H1 (cell line): Measurements from ENCODE around the gene BICRAL. TPM values are rescaled to one million over a fixed set of nuclear protein-coding genes. Genes with fewer than 3 reads are reported as not detected.

Source experiments
- CTCF ChIA-PET: fragments of 300-600 bp; sonication (Branson Sonifier 250); formaldehyde crosslinking; loops from one replicate; lab custom pipeline; 2021; ENCODE audit not compliant: partially characterized antibody; lab: Charles Lee
- POLR2A ChIA-PET: fragments of 300-600 bp; sonication (Branson Sonifier 250); formaldehyde crosslinking; loops from one replicate; lab custom pipeline; 2021; ENCODE audit warnings: inconsistent platforms; ENCODE audit not compliant: partially characterized antibody; lab: Charles Lee
- DNase-seq, 2 experiments: peaks; one replicate each; pipeline versions ENCODE4 v3.0.0 to v3.0.0-alpha.2; 2010 to 2022; ENCODE audit warnings: low spot score in 2 of 2, low read depth in 1 of 2, mixed read lengths in 1 of 2
- FAIRE-seq: peaks from 2 replicates; lab custom pipeline; 2011; peaks lifted over from hg19 to GRCh38; lab: Jason Lieb, UNC
- H2AFZ ChIP-seq: 2 replicates; pipeline ENCODE4 v1.8.1; 2012; ENCODE audit warnings: low read length, inconsistent platforms
- H2AK5ac ChIP-seq: 2 replicates; pipeline ENCODE4 v1.6.1; 2013; ENCODE audit warnings: low read depth, low read length
- H2BK120ac ChIP-seq: replicated peaks from 2 replicates; pipeline ENCODE3; 2013; ENCODE audit warnings: low read depth, low read length, inconsistent platforms
- H2BK12ac ChIP-seq: 2 replicates; pipeline ENCODE4 v1.6.1; 2013; ENCODE audit warnings: low read depth, low read length
- H2BK15ac ChIP-seq: 2 replicates; pipeline ENCODE4 v1.6.1; 2013; ENCODE audit warnings: low read length
- H2BK20ac ChIP-seq: 2 replicates; pipeline ENCODE4 v1.6.1; 2013; ENCODE audit warnings: low read length
- H2BK5ac ChIP-seq: 2 replicates; pipeline ENCODE4 v1.6.1; 2013; ENCODE audit warnings: low read depth, low read length
- H3K14ac ChIP-seq: 2 replicates; pipeline ENCODE4 v1.6.1; 2013; ENCODE audit warnings: inconsistent platforms; ENCODE audit not compliant: insufficient read length
- H3K18ac ChIP-seq: 2 replicates; pipeline ENCODE4 v1.6.1; 2013; ENCODE audit warnings: low read length; ENCODE audit errors: extremely low read depth
- H3K23ac ChIP-seq: 2 replicates; pipeline ENCODE4 v1.6.1; 2013; ENCODE audit warnings: inconsistent platforms; ENCODE audit not compliant: insufficient read length
- H3K23me2 ChIP-seq: 2 replicates; pipeline ENCODE4 v1.6.1; 2013; ENCODE audit warnings: low read depth, low read length
- H3K27ac ChIP-seq: 2 replicates; pipeline ENCODE4 v1.6.1; 2011; ENCODE audit warnings: low read depth, low read length, inconsistent platforms
- H3K27me3 ChIP-seq, 4 experiments: replicated peaks in 1 of 4; 1 replicate in 1 of 4; 2 replicates in 3 of 4; pipeline versions ENCODE4 v1.6.1 to v1.8.1; 2011 to 2013; ENCODE audit warnings: low read length in 3 of 4, mild to moderate bottlenecking in 3 of 4, inconsistent platforms in 2 of 4, mixed read lengths in 2 of 4, moderate library complexity in 1 of 4; ENCODE audit not compliant: control insufficient read depth in 3 of 4, insufficient read depth in 3 of 4; ENCODE audit errors: extremely low read depth in 1 of 4
- H3K36me3 ChIP-seq, 4 experiments: 2 replicates each; pipeline versions ENCODE4 v1.6.1 to v1.8.1; 2011 to 2013; ENCODE audit warnings: mild to moderate bottlenecking in 4 of 4, low read length in 3 of 4, moderate library complexity in 2 of 4, control low read depth in 1 of 4, inconsistent platforms in 1 of 4; ENCODE audit not compliant: insufficient read depth in 4 of 4, control insufficient read depth in 2 of 4
- H3K4ac ChIP-seq: replicated peaks from 2 replicates; pipeline ENCODE3; 2013; ENCODE audit warnings: low read length, low read depth, mixed read lengths, inconsistent platforms; ENCODE audit not compliant: insufficient read length
- H3K4me1 ChIP-seq, 4 experiments: replicated peaks in 1 of 4; 1 replicate in 1 of 4; 2 replicates in 3 of 4; pipeline versions ENCODE4 v1.6.1 to v1.8.1; 2011 to 2013; ENCODE audit warnings: low read length in 3 of 4, inconsistent platforms in 2 of 4, mixed read lengths in 1 of 4; ENCODE audit not compliant: insufficient read depth in 4 of 4, control insufficient read depth in 3 of 4
- H3K4me2 ChIP-seq, 2 experiments: 2 replicates each; pipeline versions ENCODE4 v1.6.1 to v1.8.1; 2011 to 2013; ENCODE audit warnings: low read depth in 2 of 2, low read length in 2 of 2, control low read depth in 1 of 2, inconsistent platforms in 1 of 2, mild to moderate bottlenecking in 1 of 2; ENCODE audit not compliant: insufficient read depth in 1 of 2
- H3K4me3 ChIP-seq, 4 experiments: fragments of 200-600, 300-600 bp in 1 of 4; sonication (generic), shearing (Covaris generic), sonication (Bioruptor Twin) in 1 of 4; 2 replicates each; pipeline versions ENCODE4 v1.5.1 to v1.8.1; 2011 to 2016; ENCODE audit warnings: low read length in 4 of 4, low read depth in 3 of 4, control low read depth in 2 of 4, inconsistent platforms in 2 of 4, mild to moderate bottlenecking in 2 of 4, mixed read lengths in 1 of 4, moderate library complexity in 1 of 4; ENCODE audit not compliant: insufficient read depth in 2 of 4; ENCODE audit errors: extremely low read depth in 1 of 4
- H3K56ac ChIP-seq: replicated peaks from 2 replicates; pipeline ENCODE3; 2013; ENCODE audit warnings: low read depth, mild to moderate bottlenecking, mixed read lengths, low read length, inconsistent platforms; ENCODE audit not compliant: insufficient read length
- H3K79me1 ChIP-seq: 2 replicates; pipeline ENCODE4 v1.6.1; 2013; ENCODE audit warnings: low read depth, low read length, control low read depth
- H3K79me2 ChIP-seq, 2 experiments: 2 replicates each; pipeline versions ENCODE4 v1.6.1 to v1.8.1; 2012 to 2013; ENCODE audit warnings: low read length in 2 of 2, mild to moderate bottlenecking in 2 of 2, inconsistent platforms in 1 of 2; ENCODE audit not compliant: insufficient read depth in 2 of 2, control insufficient read depth in 1 of 2
- H3K9ac ChIP-seq, 4 experiments: replicated peaks in 1 of 4; 1 replicate in 1 of 4; 2 replicates in 3 of 4; pipeline versions ENCODE4 v1.6.1 to v1.8.1; 2011 to 2013; ENCODE audit warnings: low read depth in 3 of 4, low read length in 3 of 4, control low read depth in 2 of 4, mild to moderate bottlenecking in 2 of 4, moderate library complexity in 2 of 4, inconsistent platforms in 1 of 4; ENCODE audit errors: extremely low read depth in 1 of 4
- H3K9me3 ChIP-seq, 2 experiments: 2 replicates each; pipeline versions ENCODE4 v1.6.1 to v1.8.1; 2012 to 2013; ENCODE audit warnings: mild to moderate bottlenecking in 2 of 2, moderate library complexity in 2 of 2, control low read depth in 1 of 2, inconsistent platforms in 1 of 2, low read depth in 1 of 2, low read length in 1 of 2, mixed read lengths in 1 of 2; ENCODE audit not compliant: insufficient read depth in 2 of 2
- H4K20me1 ChIP-seq, 2 experiments: replicated peaks in 1 of 2; 2 replicates each; pipeline versions ENCODE3 to v1.8.1; 2011 to 2013; ENCODE audit warnings: inconsistent platforms in 2 of 2, low read length in 2 of 2, mild to moderate bottlenecking in 1 of 2; ENCODE audit not compliant: insufficient read depth in 2 of 2, control insufficient read depth in 1 of 2
- H4K5ac ChIP-seq: 2 replicates; pipeline ENCODE4 v1.6.1; 2013; ENCODE audit warnings: low read length, low read depth, mixed read lengths, inconsistent platforms; ENCODE audit not compliant: insufficient read length
- H4K8ac ChIP-seq: 2 replicates; pipeline ENCODE4 v1.8.0; 2013; ENCODE audit warnings: mild to moderate bottlenecking, moderate library complexity, low read length, inconsistent platforms; ENCODE audit not compliant: insufficient read depth; ENCODE audit errors: extremely low read depth
- H4K91ac ChIP-seq: replicated peaks from 2 replicates; pipeline ENCODE3; 2013; ENCODE audit warnings: low read length, mixed read lengths, inconsistent platforms; ENCODE audit not compliant: insufficient read length
- CEBPB ChIP-seq: IDR thresholded peaks from 2 replicates; pipeline ENCODE4 v1.6.1; 2012; ENCODE audit warnings: low read depth, low read length
- RAD21 ChIP-seq, 2 experiments: IDR thresholded peaks in 1 of 2; conservative IDR thresholded peaks in 1 of 2; 2 replicates each; pipeline ENCODE4 v1.6.1; 2011; ENCODE audit warnings: low read depth in 2 of 2, low read length in 2 of 2, improper control_type of control experiment in 1 of 2, inconsistent platforms in 1 of 2, mild to moderate bottlenecking in 1 of 2, moderate library complexity in 1 of 2
- SP4 ChIP-seq: IDR thresholded peaks from 2 replicates; pipeline ENCODE4 v1.6.1; 2012; ENCODE audit warnings: low read length, inconsistent platforms
- WGBS, 2 experiments: shearing (Covaris generic) in 1 of 2; methylation state at CpG; one replicate each; pipeline versions ENCODE4 v1.1.6 to v1.1.7; 2013 to 2015; ENCODE audit warnings: low lambda C conversion rate in 2 of 2, mixed read lengths in 2 of 2, inconsistent platforms in 1 of 2, low coverage in 1 of 2, missing lambda C conversion rate in 1 of 2; ENCODE audit not compliant: insufficient replicate concordance in 2 of 2, insufficient coverage in 1 of 2, insufficient read length in 1 of 2; ENCODE audit errors: extremely low coverage in 1 of 2, missing lambda C conversion rate in 1 of 2; 5-methylcytosine and 5-hydroxymethylcytosine counted together
- polyA plus RNA-seq, 7 experiments: library from polyadenylated mRNA; depleted of rRNA in 3 of 7; stranded (reverse) in 5 of 7; unstranded in 2 of 7; fragments of >200 nt in 5 of 7; fragments of 200-250 nt in 2 of 7; gene quantifications; 1 replicate in 5 of 7; 2 replicates in 1 of 7; 4 replicates in 1 of 7; pipeline versions ENCODE4 v1.2.1 to v1.2.3, GENCODE V29; 2011 to 2013; ENCODE audit warnings: missing spikeins in 2 of 7, mixed read lengths in 2 of 7
- total RNA-seq: library from RNA; stranded (reverse); fragmentation: NEBNext Ultra II Directional; extraction: Animal tissue kit (Norgen Biotek cat#: 25700); gene quantifications from 2 replicates; pipeline ENCODE4 v1.2.1, GENCODE V29; 2021
- TF ChIP-seq, protein P1 (sequence below), 3 experiments: IDR thresholded peaks; 1 replicate in 2 of 3; 2 replicates in 1 of 3; pipeline versions ENCODE4 v1.5.1 to v1.6.1; 2011; ENCODE audit warnings: low read length in 3 of 3, mild to moderate bottlenecking in 3 of 3, inconsistent platforms in 2 of 3, low read depth in 1 of 3, moderate library complexity in 1 of 3; ENCODE audit not compliant: insufficient read depth in 1 of 3; ENCODE audit errors: control extremely low read depth in 1 of 3

BICRAL gene
- total and polyA plus RNA-seq, 2 of the 8 experiments (the other 6 are each of a cell fraction or from before 2014, with no cell fraction given): 9.4 to 12.2 TPM

DNA sequence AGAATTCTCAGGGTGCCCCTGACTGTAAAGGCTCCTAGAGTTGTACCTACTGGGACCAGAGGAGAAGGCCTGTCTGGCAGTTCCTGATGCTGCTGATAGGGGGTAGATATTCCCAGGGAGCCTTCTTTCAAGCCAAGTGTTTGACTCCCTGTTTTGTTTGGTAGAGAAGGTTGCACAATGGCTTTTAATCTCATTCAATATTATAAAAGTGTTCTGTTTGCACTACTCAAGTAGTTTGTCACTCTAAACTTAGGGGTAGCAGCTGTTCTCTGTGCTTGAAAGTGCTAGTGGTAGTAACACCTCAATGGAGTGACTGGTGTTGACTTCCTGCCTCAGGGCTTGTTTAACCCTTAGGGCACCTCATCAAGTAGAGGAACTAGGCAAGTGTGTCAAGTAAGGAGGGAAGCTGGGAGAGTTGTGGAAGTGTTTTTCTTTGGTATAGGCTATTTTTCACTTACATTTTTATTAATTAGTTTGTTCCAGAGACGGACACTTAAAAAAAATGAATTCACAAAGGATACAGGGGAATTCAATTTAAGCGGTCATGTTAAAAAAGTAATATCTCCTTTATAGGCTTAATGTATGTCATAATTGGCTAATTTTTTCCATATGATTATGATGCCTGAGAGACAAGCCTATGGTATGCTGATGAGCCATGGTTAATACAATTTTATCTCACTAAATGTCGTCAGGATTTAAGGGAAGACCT, 38.1 kb downstream of the BICRAL start:
- no peak overlapping the region for H2AK5ac ChIP-seq
- no peak overlapping the region for H2BK12ac ChIP-seq
- no peaks in the 10 kb centered on the region for H3K9me3 ChIP-seq
- H4K8ac ChIP-seq: no peak overlapping the region
- FAIRE-seq: no peak
- no peaks in the 10 kb centered on the region for H3K23me2 ChIP-seq
- ChIA-PET POLR2A (interaction anchor here (0.6 to 0.9 kb wide), 3 partner anchors 11 to 205 kb away, joined by 3 read pairs; no protein-coding TSS in a partner anchor), CTCF (interaction anchor here (0.9 to 4.2 kb wide), 5 partner anchors 11 to 64 kb away, joined by 3 to 22 read pairs (median 4); no protein-coding TSS in a partner anchor)
- H3K9ac ChIP-seq: no peak overlapping the region
- H2BK20ac ChIP-seq: no peak overlapping the region
- DNase-seq: no peak
- no peak overlapping the region for H3K56ac ChIP-seq
- peaks cover 4 to 22% (median 14%) of the 10 kb centered on the region in 4 experiments; a peak in 5 of 7 replicates for H3K4me1 ChIP-seq
- H2BK5ac ChIP-seq: no peak overlapping the region
- H3K23ac ChIP-seq: no peak overlapping the region
- H3K36me3 ChIP-seq: peaks cover 0 to 12% (median 2%) of the 10 kb centered on the region in 4 experiments; a peak in 4 of 8 replicates
- no peak overlapping the region for H3K14ac ChIP-seq
- H3K79me1 ChIP-seq: 0 out of 2 replicates have a peak, but pooled peaks cover 2% of the 10 kb centered on the region
- H3K27ac ChIP-seq: no peak overlapping the region
- no peak overlapping the region for H3K4me3 ChIP-seq
- H4K91ac ChIP-seq: no peak overlapping the region
- WGBS, 2 experiments: 81% methylated on average over 3 of the region's 3 CpGs; no CpG with 5 or more reads in 1 of the 2 experiments
- no peak overlapping the region for H2BK15ac ChIP-seq
- H3K4me2 ChIP-seq: peak overlapping the region in 1 of 2 experiments; percentile 41; a peak in 1 of 4 replicates
- H3K4ac ChIP-seq: no peak overlapping the region
- H4K5ac ChIP-seq: no peak overlapping the region
- H3K18ac ChIP-seq: no peak overlapping the region
- H2BK120ac ChIP-seq: no peak overlapping the region
- H3K79me2 ChIP-seq: no peaks in the 10 kb centered on the region
- no peak for TF ChIP-seq SP4
- TF ChIP-seq, protein P1, sequence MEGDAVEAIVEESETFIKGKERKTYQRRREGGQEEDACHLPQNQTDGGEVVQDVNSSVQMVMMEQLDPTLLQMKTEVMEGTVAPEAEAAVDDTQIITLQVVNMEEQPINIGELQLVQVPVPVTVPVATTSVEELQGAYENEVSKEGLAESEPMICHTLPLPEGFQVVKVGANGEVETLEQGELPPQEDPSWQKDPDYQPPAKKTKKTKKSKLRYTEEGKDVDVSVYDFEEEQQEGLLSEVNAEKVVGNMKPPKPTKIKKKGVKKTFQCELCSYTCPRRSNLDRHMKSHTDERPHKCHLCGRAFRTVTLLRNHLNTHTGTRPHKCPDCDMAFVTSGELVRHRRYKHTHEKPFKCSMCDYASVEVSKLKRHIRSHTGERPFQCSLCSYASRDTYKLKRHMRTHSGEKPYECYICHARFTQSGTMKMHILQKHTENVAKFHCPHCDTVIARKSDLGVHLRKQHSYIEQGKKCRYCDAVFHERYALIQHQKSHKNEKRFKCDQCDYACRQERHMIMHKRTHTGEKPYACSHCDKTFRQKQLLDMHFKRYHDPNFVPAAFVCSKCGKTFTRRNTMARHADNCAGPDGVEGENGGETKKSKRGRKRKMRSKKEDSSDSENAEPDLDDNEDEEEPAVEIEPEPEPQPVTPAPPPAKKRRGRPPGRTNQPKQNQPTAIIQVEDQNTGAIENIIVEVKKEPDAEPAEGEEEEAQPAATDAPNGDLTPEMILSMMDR (IDR thresholded peaks at IDR 0.05; ENCODE audit: control extremely low read depth in 1 of 3, insufficient read depth in 1 of 3, low read depth in 1 of 3, low read length in 3 of 3): peak; percentile 2 to 34 (median 16); a peak in 2 of 4 replicates
- TF ChIP-seq RAD21 (IDR thresholded peaks at IDR 0.05 in 1 of 2, conservative IDR thresholded peaks at IDR 0.05 in 1 of 2; ENCODE audit: low read depth in 2 of 2, low read length in 2 of 2): peak; percentile 0 to 32; a peak in 1 of 4 replicates
- 0 out of 2 replicates have a peak, but pooled peaks have one; percentile 24 for TF ChIP-seq CEBPB
- H3K27me3 ChIP-seq: no peaks in the 10 kb centered on the region
- no peak overlapping the region for H2AFZ ChIP-seq
- H4K20me1 ChIP-seq: no peaks in the 10 kb centered on the region
